GM12864 (cell line): Measurements from ENCODE around the gene CNRIP1.

ENCODE experiments used
- DNase-seq: peaks from one replicate; pipeline ENCODE4 v3.0.0-alpha.2; 2011; ENCODE audit warnings: low read depth
- H3K4me3 ChIP-seq: 2 replicates; pipeline ENCODE4 v1.5.1; 2011; ENCODE audit warnings: mild to moderate bottlenecking, low read depth, low read length, control low read depth
- TF ChIP-seq, protein P1 (sequence below): IDR thresholded peaks from 2 replicates; pipeline ENCODE4 v1.5.1; 2011; ENCODE audit warnings: low read depth, mild to moderate bottlenecking, moderate library complexity, low read length, control low read depth, inconsistent platforms; ENCODE audit errors: missing control alignments

The CNRIP1 gene

DNA sequence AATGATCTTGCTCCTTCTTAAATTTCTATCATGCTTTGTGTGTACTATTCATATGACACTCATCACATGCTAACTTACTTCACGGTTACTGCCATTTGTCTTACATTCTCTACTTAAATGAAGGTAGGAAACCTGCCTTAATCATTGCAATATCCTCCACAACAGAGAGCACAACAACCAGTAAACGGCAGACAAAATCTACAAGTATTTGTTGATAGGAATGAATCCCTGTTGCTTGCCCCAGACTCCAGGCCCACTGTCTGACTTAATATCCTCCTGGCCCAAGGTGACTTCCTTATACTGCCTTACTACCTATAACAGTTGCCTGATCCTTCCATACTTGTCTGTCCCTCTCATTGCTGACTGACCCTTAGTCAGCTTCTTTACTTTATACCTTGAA lies 70.9 kb downstream of the CNRIP1 start:
- DNase-seq: no peak
- H3K4me3 ChIP-seq: no peak overlapping the region
- TF ChIP-seq, protein P1, sequence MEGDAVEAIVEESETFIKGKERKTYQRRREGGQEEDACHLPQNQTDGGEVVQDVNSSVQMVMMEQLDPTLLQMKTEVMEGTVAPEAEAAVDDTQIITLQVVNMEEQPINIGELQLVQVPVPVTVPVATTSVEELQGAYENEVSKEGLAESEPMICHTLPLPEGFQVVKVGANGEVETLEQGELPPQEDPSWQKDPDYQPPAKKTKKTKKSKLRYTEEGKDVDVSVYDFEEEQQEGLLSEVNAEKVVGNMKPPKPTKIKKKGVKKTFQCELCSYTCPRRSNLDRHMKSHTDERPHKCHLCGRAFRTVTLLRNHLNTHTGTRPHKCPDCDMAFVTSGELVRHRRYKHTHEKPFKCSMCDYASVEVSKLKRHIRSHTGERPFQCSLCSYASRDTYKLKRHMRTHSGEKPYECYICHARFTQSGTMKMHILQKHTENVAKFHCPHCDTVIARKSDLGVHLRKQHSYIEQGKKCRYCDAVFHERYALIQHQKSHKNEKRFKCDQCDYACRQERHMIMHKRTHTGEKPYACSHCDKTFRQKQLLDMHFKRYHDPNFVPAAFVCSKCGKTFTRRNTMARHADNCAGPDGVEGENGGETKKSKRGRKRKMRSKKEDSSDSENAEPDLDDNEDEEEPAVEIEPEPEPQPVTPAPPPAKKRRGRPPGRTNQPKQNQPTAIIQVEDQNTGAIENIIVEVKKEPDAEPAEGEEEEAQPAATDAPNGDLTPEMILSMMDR: no peak

DNA sequence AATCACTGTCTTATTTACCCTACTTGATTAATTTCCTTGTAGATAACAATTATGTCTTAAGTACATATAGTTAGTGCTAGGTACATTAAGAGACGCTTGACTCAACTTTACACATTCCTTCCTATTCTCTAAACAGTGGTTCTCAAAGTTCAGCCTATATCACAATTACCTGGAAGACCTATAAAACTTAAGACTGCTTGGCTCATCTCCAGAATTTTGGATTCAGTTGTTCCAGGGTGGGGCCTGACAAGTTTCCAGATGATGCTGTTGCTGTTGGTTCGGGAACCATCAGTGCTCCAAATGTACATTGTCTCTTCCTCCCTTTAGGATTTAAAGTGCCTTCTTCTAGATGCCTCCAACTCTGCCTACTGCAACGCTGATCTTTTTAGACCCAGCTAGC lies 71.4 kb downstream of the CNRIP1 start:
- DNase-seq: no peak
- TF ChIP-seq, protein P1: no peak
- no peak overlapping the region for H3K4me3 ChIP-seq

DNA sequence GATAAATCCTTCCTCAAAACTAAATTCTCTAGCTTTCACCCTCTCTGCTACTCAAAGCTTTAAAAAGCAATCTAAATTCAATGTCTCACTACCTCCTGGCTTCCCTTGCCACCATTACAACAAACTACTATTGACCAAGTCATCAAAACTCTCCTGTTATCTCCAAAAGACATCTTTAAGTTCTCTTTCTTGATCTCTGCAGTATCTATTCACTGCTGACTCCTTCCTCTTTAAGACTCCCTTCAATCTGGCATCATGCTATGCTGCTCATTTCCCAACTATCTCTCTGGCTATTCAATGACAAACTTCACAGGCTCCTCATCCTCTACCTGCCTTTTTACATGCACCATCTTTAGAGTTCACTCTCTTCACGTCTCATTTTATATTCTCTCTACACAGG lies 73.4 kb downstream of the CNRIP1 start:
- DNase-seq: no peak
- H3K4me3 ChIP-seq: no peak overlapping the region
- TF ChIP-seq, protein P1: no peak

DNA sequence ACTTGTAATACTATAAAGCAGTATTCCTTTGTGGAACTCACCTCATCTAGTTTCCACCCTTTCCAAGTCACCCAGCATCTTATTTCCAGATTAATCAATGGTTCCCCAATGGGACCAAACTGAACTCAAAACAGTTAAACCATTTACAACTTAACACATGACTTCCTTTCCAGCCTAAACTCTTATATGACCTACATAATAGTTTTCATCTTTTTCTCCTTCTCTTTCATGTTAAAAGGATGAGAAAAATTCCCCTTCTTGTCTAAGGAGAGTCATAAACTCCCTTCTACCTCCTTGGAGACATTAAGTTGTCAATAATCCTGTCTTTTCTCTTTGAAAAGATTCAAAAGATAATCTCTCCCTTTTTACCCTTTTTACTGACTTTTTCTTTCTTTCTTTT lies 74.1 kb downstream of the CNRIP1 start:
- TF ChIP-seq, protein P1: no peak
- DNase-seq: no peak
- no peak overlapping the region for H3K4me3 ChIP-seq

DNA sequence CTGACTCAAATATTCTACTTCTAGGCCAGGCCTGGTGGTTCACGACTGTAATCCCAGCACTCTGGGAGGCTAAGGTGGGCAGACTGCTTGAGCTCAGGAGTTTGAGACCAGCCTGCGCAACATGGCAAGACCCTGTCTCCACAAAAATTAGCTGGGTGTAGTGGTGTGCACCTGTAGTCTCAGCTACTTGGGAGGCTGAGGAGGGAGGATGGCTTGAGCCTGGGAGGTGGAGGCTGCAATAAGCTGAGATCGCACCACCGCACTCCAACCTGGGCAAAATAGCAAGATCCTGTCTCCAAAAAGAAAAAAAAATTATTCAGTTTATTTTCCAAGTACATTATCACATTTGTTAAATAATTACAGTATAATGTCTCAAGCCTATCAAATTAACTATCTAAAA lies 74.7 kb downstream of the CNRIP1 start:
- TF ChIP-seq, protein P1: no peak
- H3K4me3 ChIP-seq: no peak overlapping the region

DNA sequence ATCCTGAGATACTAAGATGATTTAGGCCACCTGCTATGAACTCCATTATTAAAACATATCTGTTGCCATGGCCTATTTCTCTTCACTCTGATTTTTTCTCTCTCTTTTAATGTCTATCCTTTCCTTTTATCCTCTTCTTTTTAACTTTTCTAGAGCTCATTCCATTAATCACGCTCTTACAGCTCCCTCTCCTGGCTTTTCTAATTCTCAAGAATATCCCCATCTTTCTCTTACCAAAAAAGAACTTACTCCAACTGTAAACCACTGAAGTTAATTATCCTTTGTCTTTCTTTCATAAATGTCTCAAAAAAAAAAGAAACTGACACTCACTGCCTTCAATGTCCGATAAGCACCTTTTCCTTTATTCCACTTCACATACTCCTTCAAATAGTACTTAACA lies 75.3 kb downstream of the CNRIP1 start:
- TF ChIP-seq, protein P1: no peak
- H3K4me3 ChIP-seq: no peak overlapping the region
- DNase-seq: no peak

More for the DNA sequence above, 74.7 kb downstream of the CNRIP1 start:
- DNase-seq: no peak
